G401 (cell line): Measurements from ENCODE around the gene DGCR2. TPM values are rescaled to one million over a fixed set of nuclear protein-coding genes. Genes with fewer than 3 reads are reported as not detected.

Experiments
- DNase-seq: peaks from one replicate; pipeline ENCODE4 v3.0.0-alpha.2; 2015; ENCODE audit warnings: low spot score
- in situ Hi-C: cut with HindIII; loops from 2 replicates; pipeline ENCODE4 v1.10.0; 2016; ENCODE audit warnings: low sequenced_read_pairs, mixed read lengths
- total RNA-seq: library from RNA; depleted of rRNA; stranded (reverse); fragments of >200 nt; shearing (Covaris generic); gene quantifications from 2 replicates; pipeline ENCODE4 v1.2.3, GENCODE V29; 2014

DGCR2 gene
- total RNA-seq, 1 experiment from 2014 or later: 59.9 TPM

GRCh38 chr22:19050117-19050516 is 72.1 kb downstream of the DGCR2 start:
- no peak for DNase-seq
- in situ Hi-C loops: no loop called here

- in situ Hi-C loops: no loop called here
- DNase-seq: no peak
Observed at GRCh38 chr22:19048531-19048930, 73.7 kb downstream of the DGCR2 start.

GRCh38 chr22:19047993-19048392 is 74.2 kb downstream of the DGCR2 start:
- no peak for DNase-seq
- in situ Hi-C loops: no loop called here

- no peak for DNase-seq
- in situ Hi-C loops: no loop called here
Observed at GRCh38 chr22:19046719-19047609, 75.2 kb downstream of the DGCR2 start.

GRCh38 chr22:19046287-19046686 is 75.9 kb downstream of the DGCR2 start:
- in situ Hi-C loops: no loop called here
- DNase-seq: no peak

- in situ Hi-C loops: no loop called here
- DNase-seq: no peak
Observed at GRCh38 chr22:19045094-19045493, 77.1 kb downstream of the DGCR2 start.

GRCh38 chr22:19044381-19044780 is 77.8 kb downstream of the DGCR2 start:
- DNase-seq: no peak
- in situ Hi-C loops: no loop called here

GRCh38 chr22:19043121-19044085 is 78.8 kb downstream of the DGCR2 start:
- no peak for DNase-seq
- in situ Hi-C loops: no loop called here

- in situ Hi-C loops: no loop called here
- no peak for DNase-seq
Observed at GRCh38 chr22:19042285-19043120, 79.7 kb downstream of the DGCR2 start.

- DNase-seq: no peak
- in situ Hi-C loops: no loop called here
Observed at GRCh38 chr22:19041704-19042074, 80.5 kb downstream of the DGCR2 start.

- in situ Hi-C loops: no loop called here
- no peak for DNase-seq
Observed at GRCh38 chr22:19040888-19041703, 81.1 kb downstream of the DGCR2 start.

GRCh38 chr22:19040391-19040861 is 81.8 kb downstream of the DGCR2 start:
- in situ Hi-C loops: no loop called here
- no peak for DNase-seq

- in situ Hi-C loops: no loop called here
Observed at GRCh38 chr22:19039796-19040280, 82.4 kb downstream of the DGCR2 start.

GRCh38 chr22:19039448-19039780 is 82.8 kb downstream of the DGCR2 start:
- in situ Hi-C loops: no loop called here
- no peak for DNase-seq

More at GRCh38 chr22:19039796-19040280, 82.4 kb downstream of the DGCR2 start:
- DNase-seq: no peak

GRCh38 chr22:19038728-19039447 is 83.3 kb downstream of the DGCR2 start:
- in situ Hi-C loops: no loop called here
- no peak for DNase-seq

- in situ Hi-C loops: no loop called here
- DNase-seq: no peak
Observed at GRCh38 chr22:19038164-19038546, 84.1 kb downstream of the DGCR2 start.

- DNase-seq: no peak
- in situ Hi-C loops: no loop called here
Observed at GRCh38 chr22:19037282-19038163, 84.7 kb downstream of the DGCR2 start.
